HepG2 (cell line): ENCODE measurements around the gene DCDC2. TPM values are rescaled to one million over a fixed set of nuclear protein-coding genes. Genes with fewer than 3 reads are reported as not detected.

Experiments
- ATM ChIP-seq: fragments of 450-650 bp; IDR thresholded peaks from 2 replicates; pipeline ENCODE4 v1.7.1; 2017; ENCODE audit warnings: mild to moderate bottlenecking, borderline replicate concordance
- CEBPG ChIP-seq: IDR thresholded peaks from 2 replicates; pipeline ENCODE4 v1.6.1; 2016
- DNMT3B ChIP-seq: conservative IDR thresholded peaks from 2 replicates; pipeline ENCODE4 v1.6.1; 2016; ENCODE audit warnings: missing biosample characterization, control low read depth
- DR1 ChIP-seq: sonication (generic); formaldehyde crosslinking; IDR thresholded peaks from 2 replicates; pipeline ENCODE4 v1.8.0; 2021; ENCODE audit warnings: mild to moderate bottlenecking, missing genetic modification reagents, inconsistent platforms
- EHMT2 ChIP-seq: fragments of 200-600 bp; sonication (generic); IDR thresholded peaks from 2 replicates; pipeline ENCODE4 v1.7.0; 2017; ENCODE audit warnings: antibody characterized with exemption, low read depth, low read length, borderline replicate concordance
- KAT8 ChIP-seq: IDR thresholded peaks from 2 replicates; pipeline ENCODE4 v1.6.1; 2016; ENCODE audit warnings: missing genetic modification reagents, missing compliant biosample characterization
- LCORL ChIP-seq, 2 experiments: fragments of 450-650 bp in 1 of 2; sonication (generic) in 1 of 2; formaldehyde crosslinking in 1 of 2; IDR thresholded peaks; 2 replicates each; pipeline versions ENCODE4 v1.5.0 to v1.6.1; 2017 to 2020; ENCODE audit warnings: antibody characterized with exemption in 1 of 2, missing genetic modification reagents in 1 of 2
- MBNL3 ChIP-seq: fragments of 250-450 bp; sonication (Bioruptor Pico); conservative IDR thresholded peaks from 2 replicates; pipeline ENCODE4 v1.8.0; 2022; ENCODE audit warnings: mild to moderate bottlenecking, inconsistent platforms
- MEIS1 ChIP-seq: sonication (generic); formaldehyde crosslinking; IDR thresholded peaks from 2 replicates; pipeline ENCODE4 v1.9.0; 2021; ENCODE audit warnings: mild to moderate bottlenecking, missing genetic modification reagents, moderate library complexity, borderline replicate concordance
- NFIC ChIP-seq: IDR thresholded peaks from 2 replicates; pipeline ENCODE4 v1.6.1; 2012; ENCODE audit warnings: mild to moderate bottlenecking, low read length, inconsistent platforms
- NPAS2 ChIP-seq: sonication (generic); formaldehyde crosslinking; IDR thresholded peaks from 2 replicates; pipeline ENCODE4 v1.8.0; 2022; ENCODE audit warnings: mild to moderate bottlenecking, missing genetic modification reagents, borderline replicate concordance
- PCBP2 ChIP-seq: fragments of 200-400 bp; formaldehyde crosslinking; optimal IDR thresholded peaks from 2 replicates; pipeline ENCODE3; 2018; ENCODE audit warnings: low read length, low read depth; ENCODE audit not compliant: poor library complexity, severe bottlenecking
- TOE1 ChIP-seq: sonication (generic); formaldehyde crosslinking; IDR thresholded peaks from 2 replicates; pipeline ENCODE4 v1.4.0; 2020; ENCODE audit warnings: mild to moderate bottlenecking, missing genetic modification reagents
- YEATS4 ChIP-seq: sonication (generic); formaldehyde crosslinking; IDR thresholded peaks from 2 replicates; pipeline ENCODE4 v1.4.0; 2020; ENCODE audit warnings: missing genetic modification reagents, borderline replicate concordance
- ZNF451 ChIP-seq: sonication (generic); formaldehyde crosslinking; IDR thresholded peaks from 2 replicates; pipeline ENCODE4 v1.5.0; 2020; ENCODE audit warnings: mild to moderate bottlenecking, missing genetic modification reagents
- ZNF552 ChIP-seq: sonication (generic); formaldehyde crosslinking; IDR thresholded peaks from 2 replicates; pipeline ENCODE4 v1.9.0; 2022; ENCODE audit warnings: missing genetic modification reagents, mild to moderate bottlenecking, borderline replicate concordance
- ZNF562 ChIP-seq: sonication (generic); formaldehyde crosslinking; IDR thresholded peaks from 2 replicates; pipeline ENCODE4 v1.8.0; 2022; ENCODE audit warnings: missing genetic modification reagents, borderline replicate concordance
- ZNF569 ChIP-seq: sonication (generic); formaldehyde crosslinking; IDR thresholded peaks from 2 replicates; pipeline ENCODE4 v1.5.0; 2020; ENCODE audit warnings: mild to moderate bottlenecking, missing genetic modification reagents, moderate library complexity, borderline replicate concordance
- ZSCAN9 ChIP-seq: IDR thresholded peaks from 2 replicates; pipeline ENCODE4 v1.6.1; 2016; ENCODE audit warnings: borderline replicate concordance
- polyA plus RNA-seq, 8 experiments: library from polyadenylated mRNA; depleted of rRNA in 3 of 8; stranded (reverse) in 7 of 8; unstranded in 1 of 8; fragments of >200 nt; fragmentation: Illumina TruSeq in 4 of 8; extraction: Trizol in 4 of 8; gene quantifications; 2 replicates each; pipeline versions ENCODE4 v1.2.1 to v1.2.3, GENCODE V29; 2011 to 2016; ENCODE audit warnings: low read depth in 4 of 8, missing spikeins in 1 of 8, mixed read lengths in 1 of 8; ENCODE audit not compliant: insufficient read depth in 1 of 8
- total RNA-seq, 5 experiments: library from RNA; depleted of rRNA; stranded (reverse); fragments of >200 nt; fragmentation: Illumina TruSeq; extraction: Trizol; gene quantifications; 2 replicates each; pipeline ENCODE4 v1.2.3, GENCODE V29; 2016; ENCODE audit warnings: low read depth in 1 of 5
- TF ChIP-seq, protein P1 (sequence below): sonication (generic); formaldehyde crosslinking; IDR thresholded peaks from 2 replicates; pipeline ENCODE4 v1.5.1; 2020; ENCODE audit warnings: missing genetic modification reagents, mild to moderate bottlenecking, borderline replicate concordance
- TF ChIP-seq, protein P2 (sequence below): sonication (generic); formaldehyde crosslinking; IDR thresholded peaks from 2 replicates; pipeline ENCODE4 v1.4.0; 2020; ENCODE audit warnings: missing genetic modification reagents, borderline replicate concordance
- TF ChIP-seq, protein P3 (sequence below): sonication (generic); formaldehyde crosslinking; IDR thresholded peaks from 2 replicates; pipeline ENCODE4 v1.4.0; 2020; ENCODE audit warnings: mild to moderate bottlenecking, missing genetic modification reagents

The DCDC2 gene
- total and polyA plus RNA-seq, 2 of the 13 experiments (the other 11 are each of a cell fraction or from before 2014, with no cell fraction given), result 9.0 to 36.2 TPM

GRCh38 chr6:24313251-24314141 is 44.4 kb downstream of the DCDC2 start (continued):
- TF ChIP-seq TOE1 (CRISPR knock-in tag) (peak; percentile 38; the same call in 1 of the 2 replicates), ZNF552 (CRISPR knock-in tag) (no peak), PCBP2 (no peak), LCORL (IDR thresholded peaks at IDR 0.05) (peak; percentile 83), LCORL (CRISPR knock-in tag; IDR thresholded peaks at IDR 0.05) (peak; percentile 84), MEIS1 (CRISPR knock-in tag) (no peak), ZNF451 (CRISPR knock-in tag) (peak; percentile 53; the same call in 1 of the 2 replicates), DR1 (CRISPR knock-in tag) (no peak), KAT8 (CRISPR knock-in tag) (0 out of 2 replicates have a peak, but pooled peaks have one; percentile 34), ZSCAN9 (CRISPR knock-in tag) (peak; percentile 18; the same call in 1 of the 2 replicates), ATM (no peak), YEATS4 (peak; percentile 25; the same call in 1 of the 2 replicates), MBNL3 (CRISPR knock-in tag) (no peak), NPAS2 (CRISPR knock-in tag) (no peak), NFIC (peak; percentile 90), ZNF569 (CRISPR knock-in tag) (no peak), EHMT2 (no peak), ZNF562 (no peak), CEBPG (CRISPR knock-in tag) (peak; percentile 77), DNMT3B (CRISPR knock-in tag) (no peak)
- TF ChIP-seq, protein P1, sequence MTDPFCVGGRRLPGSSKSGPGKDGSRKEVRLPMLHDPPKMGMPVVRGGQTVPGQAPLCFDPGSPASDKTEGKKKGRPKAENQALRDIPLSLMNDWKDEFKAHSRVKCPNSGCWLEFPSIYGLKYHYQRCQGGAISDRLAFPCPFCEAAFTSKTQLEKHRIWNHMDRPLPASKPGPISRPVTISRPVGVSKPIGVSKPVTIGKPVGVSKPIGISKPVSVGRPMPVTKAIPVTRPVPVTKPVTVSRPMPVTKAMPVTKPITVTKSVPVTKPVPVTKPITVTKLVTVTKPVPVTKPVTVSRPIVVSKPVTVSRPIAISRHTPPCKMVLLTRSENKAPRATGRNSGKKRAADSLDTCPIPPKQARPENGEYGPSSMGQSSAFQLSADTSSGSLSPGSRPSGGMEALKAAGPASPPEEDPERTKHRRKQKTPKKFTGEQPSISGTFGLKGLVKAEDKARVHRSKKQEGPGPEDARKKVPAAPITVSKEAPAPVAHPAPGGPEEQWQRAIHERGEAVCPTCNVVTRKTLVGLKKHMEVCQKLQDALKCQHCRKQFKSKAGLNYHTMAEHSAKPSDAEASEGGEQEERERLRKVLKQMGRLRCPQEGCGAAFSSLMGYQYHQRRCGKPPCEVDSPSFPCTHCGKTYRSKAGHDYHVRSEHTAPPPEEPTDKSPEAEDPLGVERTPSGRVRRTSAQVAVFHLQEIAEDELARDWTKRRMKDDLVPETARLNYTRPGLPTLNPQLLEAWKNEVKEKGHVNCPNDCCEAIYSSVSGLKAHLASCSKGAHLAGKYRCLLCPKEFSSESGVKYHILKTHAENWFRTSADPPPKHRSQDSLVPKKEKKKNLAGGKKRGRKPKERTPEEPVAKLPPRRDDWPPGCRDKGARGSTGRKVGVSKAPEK (CRISPR knock-in tag), result no peak
- TF ChIP-seq, protein P2, sequence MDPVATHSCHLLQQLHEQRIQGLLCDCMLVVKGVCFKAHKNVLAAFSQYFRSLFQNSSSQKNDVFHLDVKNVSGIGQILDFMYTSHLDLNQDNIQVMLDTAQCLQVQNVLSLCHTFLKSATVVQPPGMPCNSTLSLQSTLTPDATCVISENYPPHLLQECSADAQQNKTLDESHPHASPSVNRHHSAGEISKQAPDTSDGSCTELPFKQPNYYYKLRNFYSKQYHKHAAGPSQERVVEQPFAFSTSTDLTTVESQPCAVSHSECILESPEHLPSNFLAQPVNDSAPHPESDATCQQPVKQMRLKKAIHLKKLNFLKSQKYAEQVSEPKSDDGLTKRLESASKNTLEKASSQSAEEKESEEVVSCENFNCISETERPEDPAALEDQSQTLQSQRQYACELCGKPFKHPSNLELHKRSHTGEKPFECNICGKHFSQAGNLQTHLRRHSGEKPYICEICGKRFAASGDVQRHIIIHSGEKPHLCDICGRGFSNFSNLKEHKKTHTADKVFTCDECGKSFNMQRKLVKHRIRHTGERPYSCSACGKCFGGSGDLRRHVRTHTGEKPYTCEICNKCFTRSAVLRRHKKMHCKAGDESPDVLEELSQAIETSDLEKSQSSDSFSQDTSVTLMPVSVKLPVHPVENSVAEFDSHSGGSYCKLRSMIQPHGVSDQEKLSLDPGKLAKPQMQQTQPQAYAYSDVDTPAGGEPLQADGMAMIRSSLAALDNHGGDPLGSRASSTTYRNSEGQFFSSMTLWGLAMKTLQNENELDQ (CRISPR knock-in tag), result 0 out of 2 replicates have a peak, but pooled peaks have one; percentile 54
- TF ChIP-seq, protein P3, sequence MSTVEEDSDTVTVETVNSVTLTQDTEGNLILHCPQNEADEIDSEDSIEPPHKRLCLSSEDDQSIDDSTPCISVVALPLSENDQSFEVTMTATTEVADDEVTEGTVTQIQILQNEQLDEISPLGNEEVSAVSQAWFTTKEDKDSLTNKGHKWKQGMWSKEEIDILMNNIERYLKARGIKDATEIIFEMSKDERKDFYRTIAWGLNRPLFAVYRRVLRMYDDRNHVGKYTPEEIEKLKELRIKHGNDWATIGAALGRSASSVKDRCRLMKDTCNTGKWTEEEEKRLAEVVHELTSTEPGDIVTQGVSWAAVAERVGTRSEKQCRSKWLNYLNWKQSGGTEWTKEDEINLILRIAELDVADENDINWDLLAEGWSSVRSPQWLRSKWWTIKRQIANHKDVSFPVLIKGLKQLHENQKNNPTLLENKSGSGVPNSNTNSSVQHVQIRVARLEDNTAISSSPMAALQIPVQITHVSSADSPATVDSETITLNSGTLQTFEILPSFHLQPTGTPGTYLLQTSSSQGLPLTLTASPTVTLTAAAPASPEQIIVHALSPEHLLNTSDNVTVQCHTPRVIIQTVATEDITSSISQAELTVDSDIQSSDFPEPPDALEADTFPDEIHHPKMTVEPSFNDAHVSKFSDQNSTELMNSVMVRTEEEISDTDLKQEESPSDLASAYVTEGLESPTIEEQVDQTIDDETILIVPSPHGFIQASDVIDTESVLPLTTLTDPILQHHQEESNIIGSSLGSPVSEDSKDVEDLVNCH, result no peak
